ENCODE measurements around the gene ZNF189. TPM values are rescaled to one million over a fixed set of nuclear protein-coding genes. Genes with fewer than 3 reads are reported as not detected.

ZNF189 gene
- total RNA-seq, 1 experiment from 2014 or later = 15.8 TPM

DNA sequence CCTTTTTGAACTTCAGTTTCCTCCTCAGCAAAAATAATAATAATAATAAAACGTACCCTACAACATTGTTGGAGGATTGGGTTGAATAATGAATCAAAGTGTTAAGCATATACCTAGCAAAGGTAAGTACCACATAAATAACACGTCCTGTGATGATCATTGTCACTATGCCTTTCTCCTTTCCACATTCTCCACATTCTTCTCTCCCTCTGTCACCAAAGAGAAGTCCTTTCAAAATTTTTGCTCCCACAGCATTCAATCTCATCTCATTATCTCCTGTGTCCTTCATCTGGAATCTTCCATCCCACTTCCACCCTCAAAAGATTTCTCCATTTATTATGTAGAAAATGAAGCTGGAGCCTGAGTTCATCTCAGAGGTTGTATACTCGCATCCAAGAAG is 44.1 kb downstream of the ZNF189 start:
- TF ChIP-seq, protein P1, sequence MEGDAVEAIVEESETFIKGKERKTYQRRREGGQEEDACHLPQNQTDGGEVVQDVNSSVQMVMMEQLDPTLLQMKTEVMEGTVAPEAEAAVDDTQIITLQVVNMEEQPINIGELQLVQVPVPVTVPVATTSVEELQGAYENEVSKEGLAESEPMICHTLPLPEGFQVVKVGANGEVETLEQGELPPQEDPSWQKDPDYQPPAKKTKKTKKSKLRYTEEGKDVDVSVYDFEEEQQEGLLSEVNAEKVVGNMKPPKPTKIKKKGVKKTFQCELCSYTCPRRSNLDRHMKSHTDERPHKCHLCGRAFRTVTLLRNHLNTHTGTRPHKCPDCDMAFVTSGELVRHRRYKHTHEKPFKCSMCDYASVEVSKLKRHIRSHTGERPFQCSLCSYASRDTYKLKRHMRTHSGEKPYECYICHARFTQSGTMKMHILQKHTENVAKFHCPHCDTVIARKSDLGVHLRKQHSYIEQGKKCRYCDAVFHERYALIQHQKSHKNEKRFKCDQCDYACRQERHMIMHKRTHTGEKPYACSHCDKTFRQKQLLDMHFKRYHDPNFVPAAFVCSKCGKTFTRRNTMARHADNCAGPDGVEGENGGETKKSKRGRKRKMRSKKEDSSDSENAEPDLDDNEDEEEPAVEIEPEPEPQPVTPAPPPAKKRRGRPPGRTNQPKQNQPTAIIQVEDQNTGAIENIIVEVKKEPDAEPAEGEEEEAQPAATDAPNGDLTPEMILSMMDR (conservative IDR thresholded peaks at IDR 0.05) = no peak

More for the DNA sequence above, 44.1 kb downstream of the ZNF189 start:
- H3K23me2 ChIP-seq (ENCODE audit: insufficient read length, low read depth, low read length, poor library complexity, severe bottlenecking) = no peaks in the 10 kb centered on the region
- no peak overlapping the region for H2BK15ac ChIP-seq (ENCODE audit: low read depth, low read length)
- H3K4me3 Mint-ChIP-seq = no peak overlapping the region
- no peaks in the 10 kb centered on the region for H3K4me1 Mint-ChIP-seq
- no peaks in the 10 kb centered on the region for H3K79me2 ChIP-seq (ENCODE audit: insufficient read depth, low read length)
- no peak overlapping the region for H3K56ac ChIP-seq (ENCODE audit: insufficient read length, low read depth, low read length)
- no peak overlapping the region for H3K23ac ChIP-seq (ENCODE audit: insufficient read length, low read depth, low read length)
- no peak overlapping the region for H3K27ac Mint-ChIP-seq
- H3K27ac ChIP-seq (ENCODE audit: insufficient read length, low read depth, low read length) = no peak overlapping the region
- H2BK5ac ChIP-seq (ENCODE audit: insufficient read length, low read length) = no peak overlapping the region
- no peaks in the 10 kb centered on the region for H3K27me3 ChIP-seq (ENCODE audit: insufficient read depth, low read length)
- H3K36me3 Mint-ChIP-seq (ENCODE audit: insufficient read depth in 1 of 3, low read depth in 3 of 3) = no peaks in the 10 kb centered on the region
- no peak overlapping the region for H2BK120ac ChIP-seq (ENCODE audit: low read depth, low read length, poor library complexity, severe bottlenecking)
- H3K4me2 ChIP-seq (ENCODE audit: insufficient read depth, insufficient read length, low read length) = no peak overlapping the region
- H4K8ac ChIP-seq (replicated peaks; ENCODE audit: insufficient read length, low read depth, low read length) = no peak overlapping the region
- no peak for DNase-seq
- no peak overlapping the region for H2BK20ac ChIP-seq (ENCODE audit: low read depth, low read length, poor library complexity, severe bottlenecking)
- H4K20me1 ChIP-seq (ENCODE audit: control insufficient read depth, insufficient read depth, insufficient read length) = no peaks in the 10 kb centered on the region
- H4K91ac ChIP-seq (ENCODE audit: insufficient read length, low read depth, low read length) = no peak overlapping the region
- peaks cover 2% of the 10 kb centered on the region; the same call in 1 of the 2 replicates for H3K27me3 Mint-ChIP-seq (ENCODE audit: low read depth)
- H3K9me3 Mint-ChIP-seq = no peaks in the 10 kb centered on the region
- H3T11ph ChIP-seq (ENCODE audit: low read length) = no peak overlapping the region
- no peak overlapping the region for H2BK12ac ChIP-seq (ENCODE audit: insufficient read length, low read depth, low read length)
- no peak overlapping the region for H2AK5ac ChIP-seq (ENCODE audit: insufficient read length, low read length)
- no peak overlapping the region for H3K4ac ChIP-seq (ENCODE audit: low read depth, low read length)
- no CpG with 5 or more reads among the region's 3 CpGs for whole genome bisulfite sequencing (ENCODE audit: extremely low coverage, insufficient read length, low lambda C conversion rate)
- H4K5ac ChIP-seq (ENCODE audit: insufficient read length, low read depth, low read length) = no peak overlapping the region
- H3K18ac ChIP-seq (ENCODE audit: insufficient read length, low read depth, low read length) = no peak overlapping the region
- no peak overlapping the region for H3K14ac ChIP-seq (ENCODE audit: insufficient read depth, low read length)
- H3K4me1 ChIP-seq (ENCODE audit: insufficient read depth, low read length) = no peaks in the 10 kb centered on the region
- H3K79me1 ChIP-seq (ENCODE audit: insufficient read depth, low read depth, low read length, poor library complexity, severe bottlenecking) = no peaks in the 10 kb centered on the region
- no peak overlapping the region for H2AFZ ChIP-seq (ENCODE audit: low read length)
- H3K9ac ChIP-seq (ENCODE audit: extremely low read depth, insufficient read length, low read length) = no peak overlapping the region
- no peaks in the 10 kb centered on the region for H3K9me3 ChIP-seq (ENCODE audit: control insufficient read depth, low read depth, low read length)
